ENCODE results near the gene RANBP10. TPM values are rescaled to one million over a fixed set of nuclear protein-coding genes. Genes with fewer than 3 reads are reported as not detected.

Gene RANBP10
- total RNA-seq, 2 donors from 2014 or later: 7.8 to 8.9 TPM

GRCh38 chr16:67782567-67783352 lies 23.6 kb downstream of the RANBP10 start:
- no peak for DNase-seq (ENCODE audit: low spot score)
- no peak for TF ChIP-seq CTCF (IDR thresholded peaks at IDR 0.05)
- Histone ChIP-seq H3K27me3 (no peaks in the 10 kb centered on the region), H3K4me3 (no peak overlapping the region), H3K27ac (no peak overlapping the region), H3K9me3 (no peaks in the 10 kb centered on the region), H3K36me3 (no peaks in the 10 kb centered on the region), H3K4me1 (peaks cover 0 to 8% of the 10 kb centered on the region in 2 donors)

- no peaks in the 10 kb centered on the region for H3K9me3 ChIP-seq
- DNase-seq (ENCODE audit: low spot score): no peak
- no peak overlapping the region for H3K4me3 ChIP-seq
- H3K27me3 ChIP-seq: no peaks in the 10 kb centered on the region
- no peak overlapping the region for H3K27ac ChIP-seq
- no peaks in the 10 kb centered on the region for H3K36me3 ChIP-seq
- no peak for TF ChIP-seq CTCF (IDR thresholded peaks at IDR 0.05)
- H3K4me1 ChIP-seq: peaks cover 0 to 8% of the 10 kb centered on the region in 2 donors
Observed at GRCh38 chr16:67781565-67781921, 24.8 kb downstream of the RANBP10 start.

- Histone ChIP-seq H3K4me1 (peaks cover 0 to 8% of the 10 kb centered on the region in 2 donors), H3K4me3 (no peak overlapping the region), H3K36me3 (no peaks in the 10 kb centered on the region), H3K27me3 (no peaks in the 10 kb centered on the region), H3K9me3 (no peaks in the 10 kb centered on the region), H3K27ac (no peak overlapping the region)
- DNase-seq (ENCODE audit: low spot score): no peak
- no peak for TF ChIP-seq CTCF (IDR thresholded peaks at IDR 0.05)
Observed at GRCh38 chr16:67780847-67781564, 25.4 kb downstream of the RANBP10 start.

- TF ChIP-seq CTCF (IDR thresholded peaks at IDR 0.05): no peak
- no peak overlapping the region for H3K27ac ChIP-seq
- no peak for DNase-seq (ENCODE audit: low spot score)
- H3K27me3 ChIP-seq: no peaks in the 10 kb centered on the region
- no peaks in the 10 kb centered on the region for H3K9me3 ChIP-seq
- no peaks in the 10 kb centered on the region for H3K36me3 ChIP-seq
- H3K4me3 ChIP-seq: no peak overlapping the region
- peaks cover 0 to 9% of the 10 kb centered on the region in 2 donors for H3K4me1 ChIP-seq
Observed at GRCh38 chr16:67779256-67780014, 26.9 kb downstream of the RANBP10 start.

- Histone ChIP-seq H3K9me3 (no peaks in the 10 kb centered on the region), H3K36me3 (peaks cover 12% of the 10 kb centered on the region), H3K4me3 (no peak overlapping the region), H3K27me3 (no peaks in the 10 kb centered on the region), H3K4me1 (peaks cover 0 to 29% of the 10 kb centered on the region in 2 donors), H3K27ac (no peak overlapping the region)
- DNase-seq (ENCODE audit: low spot score): no peak
- no peak for TF ChIP-seq CTCF (IDR thresholded peaks at IDR 0.05)
Observed at GRCh38 chr16:67775273-67775672, 31.1 kb downstream of the RANBP10 start.

Measured in right atrium auricular region (tissue), 2 donors.